H1 (cell line): ENCODE results near the gene DNAJB8. TPM values are rescaled to one million over a fixed set of nuclear protein-coding genes. Genes with fewer than 3 reads are reported as not detected.

Experiments used
- CTCF ChIA-PET: fragments of 300-600 bp; sonication (Branson Sonifier 250); formaldehyde crosslinking; loops from one replicate; lab custom pipeline; 2021; ENCODE audit not compliant: partially characterized antibody; lab: Charles Lee
- POLR2A ChIA-PET: fragments of 300-600 bp; sonication (Branson Sonifier 250); formaldehyde crosslinking; loops from one replicate; lab custom pipeline; 2021; ENCODE audit warnings: inconsistent platforms; ENCODE audit not compliant: partially characterized antibody; lab: Charles Lee
- DNase-seq, 2 experiments: peaks; one replicate each; pipeline versions ENCODE4 v3.0.0 to v3.0.0-alpha.2; 2010 to 2022; ENCODE audit warnings: low spot score in 2 of 2, low read depth in 1 of 2, mixed read lengths in 1 of 2
- FAIRE-seq: peaks from 2 replicates; lab custom pipeline; 2011; peaks lifted over from hg19 to GRCh38; lab: Jason Lieb, UNC
- H2AFZ ChIP-seq: 2 replicates; pipeline ENCODE4 v1.8.1; 2012; ENCODE audit warnings: low read length, inconsistent platforms
- H2AK5ac ChIP-seq: 2 replicates; pipeline ENCODE4 v1.6.1; 2013; ENCODE audit warnings: low read depth, low read length
- H2BK120ac ChIP-seq: replicated peaks from 2 replicates; pipeline ENCODE3; 2013; ENCODE audit warnings: low read depth, low read length, inconsistent platforms
- H2BK12ac ChIP-seq: 2 replicates; pipeline ENCODE4 v1.6.1; 2013; ENCODE audit warnings: low read depth, low read length
- H2BK15ac ChIP-seq: 2 replicates; pipeline ENCODE4 v1.6.1; 2013; ENCODE audit warnings: low read length
- H2BK20ac ChIP-seq: 2 replicates; pipeline ENCODE4 v1.6.1; 2013; ENCODE audit warnings: low read length
- H2BK5ac ChIP-seq: 2 replicates; pipeline ENCODE4 v1.6.1; 2013; ENCODE audit warnings: low read depth, low read length
- H3K14ac ChIP-seq: 2 replicates; pipeline ENCODE4 v1.6.1; 2013; ENCODE audit warnings: inconsistent platforms; ENCODE audit not compliant: insufficient read length
- H3K18ac ChIP-seq: 2 replicates; pipeline ENCODE4 v1.6.1; 2013; ENCODE audit warnings: low read length; ENCODE audit errors: extremely low read depth
- H3K23ac ChIP-seq: 2 replicates; pipeline ENCODE4 v1.6.1; 2013; ENCODE audit warnings: inconsistent platforms; ENCODE audit not compliant: insufficient read length
- H3K23me2 ChIP-seq: 2 replicates; pipeline ENCODE4 v1.6.1; 2013; ENCODE audit warnings: low read depth, low read length
- H3K27ac ChIP-seq: 2 replicates; pipeline ENCODE4 v1.6.1; 2011; ENCODE audit warnings: low read depth, low read length, inconsistent platforms
- H3K27me3 ChIP-seq, 4 experiments: replicated peaks in 1 of 4; 1 replicate in 1 of 4; 2 replicates in 3 of 4; pipeline versions ENCODE4 v1.6.1 to v1.8.1; 2011 to 2013; ENCODE audit warnings: low read length in 3 of 4, mild to moderate bottlenecking in 3 of 4, inconsistent platforms in 2 of 4, mixed read lengths in 2 of 4, moderate library complexity in 1 of 4; ENCODE audit not compliant: control insufficient read depth in 3 of 4, insufficient read depth in 3 of 4; ENCODE audit errors: extremely low read depth in 1 of 4
- H3K36me3 ChIP-seq, 4 experiments: 2 replicates each; pipeline versions ENCODE4 v1.6.1 to v1.8.1; 2011 to 2013; ENCODE audit warnings: mild to moderate bottlenecking in 4 of 4, low read length in 3 of 4, moderate library complexity in 2 of 4, control low read depth in 1 of 4, inconsistent platforms in 1 of 4; ENCODE audit not compliant: insufficient read depth in 4 of 4, control insufficient read depth in 2 of 4
- H3K4ac ChIP-seq: replicated peaks from 2 replicates; pipeline ENCODE3; 2013; ENCODE audit warnings: low read length, low read depth, mixed read lengths, inconsistent platforms; ENCODE audit not compliant: insufficient read length
- H3K4me1 ChIP-seq, 4 experiments: replicated peaks in 1 of 4; 1 replicate in 1 of 4; 2 replicates in 3 of 4; pipeline versions ENCODE4 v1.6.1 to v1.8.1; 2011 to 2013; ENCODE audit warnings: low read length in 3 of 4, inconsistent platforms in 2 of 4, mixed read lengths in 1 of 4; ENCODE audit not compliant: insufficient read depth in 4 of 4, control insufficient read depth in 3 of 4
- H3K4me2 ChIP-seq, 2 experiments: 2 replicates each; pipeline versions ENCODE4 v1.6.1 to v1.8.1; 2011 to 2013; ENCODE audit warnings: low read depth in 2 of 2, low read length in 2 of 2, control low read depth in 1 of 2, inconsistent platforms in 1 of 2, mild to moderate bottlenecking in 1 of 2; ENCODE audit not compliant: insufficient read depth in 1 of 2
- H3K4me3 ChIP-seq, 4 experiments: fragments of 200-600, 300-600 bp in 1 of 4; sonication (generic), shearing (Covaris generic), sonication (Bioruptor Twin) in 1 of 4; 2 replicates each; pipeline versions ENCODE4 v1.5.1 to v1.8.1; 2011 to 2016; ENCODE audit warnings: low read length in 4 of 4, low read depth in 3 of 4, control low read depth in 2 of 4, inconsistent platforms in 2 of 4, mild to moderate bottlenecking in 2 of 4, mixed read lengths in 1 of 4, moderate library complexity in 1 of 4; ENCODE audit not compliant: insufficient read depth in 2 of 4; ENCODE audit errors: extremely low read depth in 1 of 4
- H3K56ac ChIP-seq: replicated peaks from 2 replicates; pipeline ENCODE3; 2013; ENCODE audit warnings: low read depth, mild to moderate bottlenecking, mixed read lengths, low read length, inconsistent platforms; ENCODE audit not compliant: insufficient read length
- H3K79me1 ChIP-seq: 2 replicates; pipeline ENCODE4 v1.6.1; 2013; ENCODE audit warnings: low read depth, low read length, control low read depth
- H3K79me2 ChIP-seq, 2 experiments: 2 replicates each; pipeline versions ENCODE4 v1.6.1 to v1.8.1; 2012 to 2013; ENCODE audit warnings: low read length in 2 of 2, mild to moderate bottlenecking in 2 of 2, inconsistent platforms in 1 of 2; ENCODE audit not compliant: insufficient read depth in 2 of 2, control insufficient read depth in 1 of 2
- H3K9ac ChIP-seq, 4 experiments: replicated peaks in 1 of 4; 1 replicate in 1 of 4; 2 replicates in 3 of 4; pipeline versions ENCODE4 v1.6.1 to v1.8.1; 2011 to 2013; ENCODE audit warnings: low read depth in 3 of 4, low read length in 3 of 4, control low read depth in 2 of 4, mild to moderate bottlenecking in 2 of 4, moderate library complexity in 2 of 4, inconsistent platforms in 1 of 4; ENCODE audit errors: extremely low read depth in 1 of 4
- H3K9me3 ChIP-seq, 2 experiments: 2 replicates each; pipeline versions ENCODE4 v1.6.1 to v1.8.1; 2012 to 2013; ENCODE audit warnings: mild to moderate bottlenecking in 2 of 2, moderate library complexity in 2 of 2, control low read depth in 1 of 2, inconsistent platforms in 1 of 2, low read depth in 1 of 2, low read length in 1 of 2, mixed read lengths in 1 of 2; ENCODE audit not compliant: insufficient read depth in 2 of 2
- H4K20me1 ChIP-seq, 2 experiments: replicated peaks in 1 of 2; 2 replicates each; pipeline versions ENCODE3 to v1.8.1; 2011 to 2013; ENCODE audit warnings: inconsistent platforms in 2 of 2, low read length in 2 of 2, mild to moderate bottlenecking in 1 of 2; ENCODE audit not compliant: insufficient read depth in 2 of 2, control insufficient read depth in 1 of 2
- H4K5ac ChIP-seq: 2 replicates; pipeline ENCODE4 v1.6.1; 2013; ENCODE audit warnings: low read length, low read depth, mixed read lengths, inconsistent platforms; ENCODE audit not compliant: insufficient read length
- H4K8ac ChIP-seq: 2 replicates; pipeline ENCODE4 v1.8.0; 2013; ENCODE audit warnings: mild to moderate bottlenecking, moderate library complexity, low read length, inconsistent platforms; ENCODE audit not compliant: insufficient read depth; ENCODE audit errors: extremely low read depth
- H4K91ac ChIP-seq: replicated peaks from 2 replicates; pipeline ENCODE3; 2013; ENCODE audit warnings: low read length, mixed read lengths, inconsistent platforms; ENCODE audit not compliant: insufficient read length
- CHD2 ChIP-seq: IDR thresholded peaks from 2 replicates; pipeline ENCODE4 v1.6.1; 2012; ENCODE audit warnings: low read length, improper control_type of control experiment
- GABPA ChIP-seq: IDR thresholded peaks from 2 replicates; pipeline ENCODE4 v1.6.1; 2011; ENCODE audit warnings: mild to moderate bottlenecking, low read length, moderate library complexity, borderline replicate concordance; ENCODE audit not compliant: insufficient read depth
- POLR2A ChIP-seq, 2 experiments: IDR thresholded peaks; 1 replicate in 1 of 2; 2 replicates in 1 of 2; pipeline ENCODE4 v1.6.1; 2011; ENCODE audit warnings: low read depth in 2 of 2, low read length in 2 of 2, mild to moderate bottlenecking in 2 of 2; ENCODE audit errors: control extremely low read depth in 1 of 2
- SIN3A ChIP-seq, 2 experiments: IDR thresholded peaks in 1 of 2; conservative IDR thresholded peaks in 1 of 2; 2 replicates each; pipeline ENCODE4 v1.6.1; 2011 to 2012; ENCODE audit warnings: low read length in 2 of 2, improper control_type of control experiment in 1 of 2, low read depth in 1 of 2, mild to moderate bottlenecking in 1 of 2
- SP1 ChIP-seq: IDR thresholded peaks from 2 replicates; pipeline ENCODE4 v1.6.1; 2011; ENCODE audit warnings: low read depth, low read length
- TCF12 ChIP-seq: IDR thresholded peaks from 2 replicates; pipeline ENCODE4 v1.6.1; 2011; ENCODE audit warnings: low read depth, mild to moderate bottlenecking, low read length
- WGBS, 2 experiments: shearing (Covaris generic) in 1 of 2; methylation state at CpG; one replicate each; pipeline versions ENCODE4 v1.1.6 to v1.1.7; 2013 to 2015; ENCODE audit warnings: low lambda C conversion rate in 2 of 2, mixed read lengths in 2 of 2, inconsistent platforms in 1 of 2, low coverage in 1 of 2, missing lambda C conversion rate in 1 of 2; ENCODE audit not compliant: insufficient replicate concordance in 2 of 2, insufficient coverage in 1 of 2, insufficient read length in 1 of 2; ENCODE audit errors: extremely low coverage in 1 of 2, missing lambda C conversion rate in 1 of 2; 5-methylcytosine and 5-hydroxymethylcytosine counted together
- polyA plus RNA-seq, 7 experiments: library from polyadenylated mRNA; depleted of rRNA in 3 of 7; stranded (reverse) in 5 of 7; unstranded in 2 of 7; fragments of >200 nt in 5 of 7; fragments of 200-250 nt in 2 of 7; gene quantifications; 1 replicate in 5 of 7; 2 replicates in 1 of 7; 4 replicates in 1 of 7; pipeline versions ENCODE4 v1.2.1 to v1.2.3, GENCODE V29; 2011 to 2013; ENCODE audit warnings: missing spikeins in 2 of 7, mixed read lengths in 2 of 7
- total RNA-seq: library from RNA; stranded (reverse); fragmentation: NEBNext Ultra II Directional; extraction: Animal tissue kit (Norgen Biotek cat#: 25700); gene quantifications from 2 replicates; pipeline ENCODE4 v1.2.1, GENCODE V29; 2021

Gene DNAJB8
- total and polyA plus RNA-seq, 2 of the 8 experiments (the other 6 are each of a cell fraction or from before 2014, with no cell fraction given): not detected

DNA sequence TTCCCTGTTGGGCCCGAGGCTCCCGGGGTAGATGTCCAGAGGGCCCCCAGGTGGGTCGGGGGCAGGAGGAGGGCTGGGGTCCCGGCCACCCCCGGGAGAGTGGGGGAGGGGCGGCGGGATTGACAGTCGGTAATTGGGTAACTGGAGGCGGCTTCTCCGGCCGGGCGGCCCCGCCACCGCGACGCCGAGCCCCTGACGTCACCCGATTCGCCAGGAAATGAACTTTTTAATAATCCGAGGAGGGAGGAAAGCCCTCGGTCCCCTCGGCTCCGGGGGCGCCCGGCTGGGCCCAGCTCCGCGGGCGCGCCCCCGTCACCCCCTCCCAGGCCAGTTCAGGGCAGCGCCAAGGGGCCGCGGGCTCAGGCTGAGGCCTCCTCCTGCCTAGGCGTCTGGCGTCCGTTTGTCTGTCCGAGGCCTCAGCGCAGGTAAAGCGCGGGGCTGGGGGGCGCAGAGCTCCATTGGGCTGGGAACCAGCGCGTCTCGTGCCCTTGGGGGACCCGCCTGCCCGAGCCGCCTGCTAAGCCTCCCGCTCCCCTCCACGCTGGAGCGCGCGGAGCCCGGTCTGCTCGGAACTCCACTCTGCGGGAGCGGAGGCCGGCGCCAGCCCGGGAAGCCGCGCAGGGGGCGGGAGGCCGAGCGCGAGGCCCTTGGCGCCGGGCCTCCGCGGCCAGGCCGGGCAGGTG is 22.4 kb upstream of the DNAJB8 start:
- ChIA-PET CTCF (interaction anchor here (0.6 to 3.7 kb wide), 17 partner anchors 8 to 319 kb away, joined by 3 to 38 read pairs (median 4); no protein-coding TSS in a partner anchor), POLR2A (interaction anchor here (1.2 to 1.3 kb wide), 2 partner anchors 57 to 366 kb away, joined by 3 to 5 read pairs; no protein-coding TSS in a partner anchor)
- H4K91ac ChIP-seq: no peak overlapping the region
- no peak overlapping the region for H2BK20ac ChIP-seq
- no peak overlapping the region; the same call in none of the 2 replicates for H3K18ac ChIP-seq
- H3K23me2 ChIP-seq: peaks cover 24% of the 10 kb centered on the region; the same call in 1 of the 2 replicates
- 2% methylated on average over 57 of the region's 71 CpGs; no CpG with 5 or more reads in 1 of the 2 experiments for WGBS, 2 experiments
- no peak overlapping the region for H3K27ac ChIP-seq
- DNase-seq: peak in 1 of 2 experiments; percentile 79
- peaks cover 15 to 25% of the 10 kb centered on the region in 2 experiments for H4K20me1 ChIP-seq
- H3K9me3 ChIP-seq: no peaks in the 10 kb centered on the region
- H3K4me3 ChIP-seq: peak overlapping the region; percentile 4 to 63 (median 18); a peak in 7 of 8 replicates
- H3K9ac ChIP-seq: no peak overlapping the region
- FAIRE-seq: no peak
- H2BK120ac ChIP-seq: no peak overlapping the region
- no peak overlapping the region for H2AFZ ChIP-seq
- H3K4ac ChIP-seq: no peak overlapping the region
- H3K79me1 ChIP-seq: no peaks in the 10 kb centered on the region
- H3K4me2 ChIP-seq: peak overlapping the region; percentile 63 to 95
- no peak overlapping the region for H2BK5ac ChIP-seq
- H2BK15ac ChIP-seq: no peak overlapping the region
- peaks cover 94 to 100% (median 99%) of the 10 kb centered on the region in 4 experiments for H3K27me3 ChIP-seq
- no peak overlapping the region for H2AK5ac ChIP-seq
- no peak overlapping the region for H3K56ac ChIP-seq
- no peak overlapping the region for H3K14ac ChIP-seq
- peaks cover 3 to 85% (median 56%) of the 10 kb centered on the region in 4 experiments for H3K4me1 ChIP-seq
- no peak overlapping the region for H4K5ac ChIP-seq
- no peak overlapping the region for H4K8ac ChIP-seq
- H3K23ac ChIP-seq: no peak overlapping the region
- no peak for TF ChIP-seq CHD2
- no peak for TF ChIP-seq TCF12
- TF ChIP-seq SP1: no peak
- TF ChIP-seq POLR2A (IDR thresholded peaks at IDR 0.05; ENCODE audit: control extremely low read depth in 1 of 2, low read depth in 2 of 2, low read length in 2 of 2): no peak
- peak; percentile 40; the same call in 1 of the 2 replicates for TF ChIP-seq GABPA
- TF ChIP-seq SIN3A (conservative IDR thresholded peaks at IDR 0.05 in 1 of 2, IDR thresholded peaks at IDR 0.05 in 1 of 2; ENCODE audit: low read depth in 1 of 2, low read length in 2 of 2): no peak
- TF ChIP-seq, all 59 proteins: peak for 1
- H3K36me3 ChIP-seq: peaks cover 0 to 12% (median 0%) of the 10 kb centered on the region in 4 experiments; a peak in 1 of 8 replicates
- 0 out of 2 replicates have a peak overlapping the region, but pooled peaks have one; percentile 44 for H2BK12ac ChIP-seq
- H3K79me2 ChIP-seq: no peaks in the 10 kb centered on the region
